Bronchial epithelial cell (primary cell): ENCODE data around the gene CREBBP. TPM values are rescaled to one million over a fixed set of nuclear protein-coding genes. Genes with fewer than 3 reads are reported as not detected.
A peak's percentile ranks its signal among the peaks of the same experiment; 100 is the strongest.

Experiments
- DNase-seq: peaks from one replicate; pipeline ENCODE4 v3.0.0-alpha.2; 2010; ENCODE audit warnings: low read depth
- FAIRE-seq: peaks from 2 replicates; lab custom pipeline; 2011; peaks lifted over from hg19 to GRCh38; lab: Jason Lieb, UNC
- H3K27me3 ChIP-seq: 2 replicates; pipeline ENCODE4 v1.5.1; 2011; ENCODE audit warnings: low read length; ENCODE audit not compliant: control insufficient read depth, insufficient read depth
- H3K36me3 ChIP-seq: 2 replicates; pipeline ENCODE4 v1.5.1; 2011; ENCODE audit warnings: low read length; ENCODE audit not compliant: control insufficient read depth, insufficient read depth
- H3K4me3 ChIP-seq: 2 replicates; pipeline ENCODE4 v1.5.1; 2011; ENCODE audit warnings: mild to moderate bottlenecking, low read depth, low read length, control low read depth
- CTCF ChIP-seq: IDR thresholded peaks from 2 replicates; pipeline ENCODE4 v1.5.1; 2011; ENCODE audit warnings: mild to moderate bottlenecking, moderate library complexity, low read length, control low read depth, inconsistent platforms; ENCODE audit not compliant: insufficient read depth, severe bottlenecking
- total RNA-seq: library from RNA; depleted of rRNA; stranded (reverse); fragments of >200 nt; gene quantifications from 2 replicates; pipeline ENCODE4 v1.2.1, GENCODE V29; 2014

Gene CREBBP
- total RNA-seq, 1 donor from 2014 or later: 7.4 TPM

- Histone ChIP-seq H3K27me3 (no peaks in the 10 kb centered on the region), H3K4me3 (no peak overlapping the region), H3K36me3 (no peaks in the 10 kb centered on the region)
- no peak for DNase-seq
- TF ChIP-seq CTCF: no peak
- FAIRE-seq: no peak
Observed at GRCh38 chr16:3720418-3720817, 160.1 kb downstream of the CREBBP start.

- TF ChIP-seq CTCF: no peak
Observed at GRCh38 chr16:3718628-3719027, 161.9 kb downstream of the CREBBP start.

GRCh38 chr16:3718019-3718391 lies 162.5 kb downstream of the CREBBP start:
- FAIRE-seq (no peak), DNase-seq (no peak)
- Histone ChIP-seq H3K27me3 (no peaks in the 10 kb centered on the region), H3K36me3 (no peaks in the 10 kb centered on the region), H3K4me3 (peak overlapping the region; percentile 99)
- TF ChIP-seq CTCF: no peak

More at GRCh38 chr16:3718628-3719027, 161.9 kb downstream of the CREBBP start:
- H3K27me3 ChIP-seq: no peaks in the 10 kb centered on the region
- no peak overlapping the region for H3K4me3 ChIP-seq
- H3K36me3 ChIP-seq: no peaks in the 10 kb centered on the region
- no peak for FAIRE-seq
- no peak for DNase-seq

GRCh38 chr16:3717235-3718018 lies 163.1 kb downstream of the CREBBP start, which contains the start of gene TRAP1:
Gene TRAP1, minus strand, starts transcription at chr16:3717524. Its CDS starts 16 bp downstream, at chr16:3717508.
- no peak for FAIRE-seq

DNA sequence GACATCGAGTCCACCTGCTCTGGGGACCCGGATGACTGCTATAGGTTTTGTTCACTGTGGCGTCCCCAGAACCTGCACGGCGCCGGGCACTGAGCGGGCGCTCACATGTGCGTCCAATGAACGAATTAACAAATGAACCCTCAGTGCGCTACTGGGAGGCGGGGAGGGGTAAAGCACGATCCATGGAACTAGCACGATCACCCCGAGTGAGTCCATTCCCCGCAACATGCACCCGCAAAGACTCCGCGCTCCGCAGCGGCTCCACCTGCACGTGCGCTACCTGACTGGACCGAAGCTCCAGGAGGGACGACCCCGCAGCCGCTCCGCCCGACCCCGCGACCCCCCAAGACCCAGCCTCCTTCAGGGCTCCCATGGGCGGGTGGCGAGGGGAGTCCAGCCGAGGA lies 163.7 kb downstream of the CREBBP start:
- FAIRE-seq: no peak
- no peak for TF ChIP-seq CTCF
- peak; percentile 17 for DNase-seq

More at GRCh38 chr16:3717235-3718018, 163.1 kb downstream of the CREBBP start, which contains the start of gene TRAP1:
- DNase-seq: peak; percentile 23
- no peaks in the 10 kb centered on the region for H3K36me3 ChIP-seq
- H3K27me3 ChIP-seq: no peaks in the 10 kb centered on the region
- TF ChIP-seq CTCF: no peak
- H3K4me3 ChIP-seq: peak within 1 kb of the TSS; percentile 99

More for the DNA sequence above, 163.7 kb downstream of the CREBBP start:
- H3K27me3 ChIP-seq: no peaks in the 10 kb centered on the region
- peak overlapping the region; percentile 99 for H3K4me3 ChIP-seq
- no peaks in the 10 kb centered on the region for H3K36me3 ChIP-seq
